Putamen (tissue), 1 donor: ENCODE measurements around the gene RCAN2.
"Not testable (repeated sequence)": the region's sequence is repeated elsewhere in the genome, so short reads cannot be mapped to it uniquely, and the experiment has no call there.

Source experiments
- DNase-seq: peaks from one replicate; pipeline ENCODE4 v3.0.0-alpha.2; 2016; ENCODE audit warnings: low spot score

The RCAN2 gene

DNA sequence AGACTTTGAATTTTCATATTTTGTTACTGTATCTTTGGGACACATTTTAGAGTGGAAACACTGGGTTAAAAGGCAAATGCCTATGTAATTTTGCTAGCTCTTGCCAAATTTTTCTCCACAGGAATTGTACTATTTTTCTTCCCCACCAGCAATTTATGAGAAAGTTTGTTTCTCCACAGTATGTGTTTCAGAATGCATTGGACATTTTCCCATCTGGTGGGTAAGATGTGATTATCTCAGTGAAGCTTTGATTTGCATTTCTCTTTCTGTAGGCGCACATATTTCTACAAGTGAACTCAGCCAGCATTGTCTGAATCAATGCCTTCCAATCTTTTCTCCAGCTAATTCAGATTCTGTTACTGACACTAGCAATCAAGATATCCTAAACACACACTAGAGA lies 157.8 kb downstream of the RCAN2 start:
- DNase-seq, result no peak

GRCh38 chr6:46332448-46332847 lies 158.8 kb downstream of the RCAN2 start:
- not testable (repeated sequence) for DNase-seq

DNA sequence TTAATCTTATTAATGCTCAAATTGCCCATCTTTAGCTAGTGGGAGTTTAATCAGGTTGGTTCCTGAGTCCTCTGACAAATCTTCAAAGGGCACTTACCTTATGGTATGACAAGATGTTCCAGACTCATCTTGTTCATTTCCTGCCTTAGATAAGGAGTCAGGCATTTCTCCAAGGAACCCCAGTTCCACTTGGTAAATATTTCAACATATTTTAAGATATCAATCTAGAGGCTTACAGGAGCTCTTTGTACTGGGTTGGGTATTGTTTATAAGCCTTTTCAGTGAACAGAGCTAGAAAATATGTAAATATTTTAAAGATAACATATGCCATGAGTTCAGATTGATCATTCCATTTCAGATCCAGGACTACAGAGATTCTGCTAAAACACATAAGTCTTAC lies 159.8 kb downstream of the RCAN2 start:
- no peak for DNase-seq

- DNase-seq, result no peak
Observed at GRCh38 chr6:46329568-46329967, 161.7 kb downstream of the RCAN2 start.

- no peak for DNase-seq
Observed at GRCh38 chr6:46327779-46328178, 163.5 kb downstream of the RCAN2 start.

GRCh38 chr6:46325561-46326530 lies 165.4 kb downstream of the RCAN2 start:
- DNase-seq, result peak; percentile 85

- DNase-seq, result no peak
Observed at GRCh38 chr6:46324706-46325105, 166.5 kb downstream of the RCAN2 start.

- no peak for DNase-seq
Observed at GRCh38 chr6:46323966-46324622, 167.2 kb downstream of the RCAN2 start.

GRCh38 chr6:46323312-46323965 lies 167.8 kb downstream of the RCAN2 start:
- DNase-seq, result no peak

DNA sequence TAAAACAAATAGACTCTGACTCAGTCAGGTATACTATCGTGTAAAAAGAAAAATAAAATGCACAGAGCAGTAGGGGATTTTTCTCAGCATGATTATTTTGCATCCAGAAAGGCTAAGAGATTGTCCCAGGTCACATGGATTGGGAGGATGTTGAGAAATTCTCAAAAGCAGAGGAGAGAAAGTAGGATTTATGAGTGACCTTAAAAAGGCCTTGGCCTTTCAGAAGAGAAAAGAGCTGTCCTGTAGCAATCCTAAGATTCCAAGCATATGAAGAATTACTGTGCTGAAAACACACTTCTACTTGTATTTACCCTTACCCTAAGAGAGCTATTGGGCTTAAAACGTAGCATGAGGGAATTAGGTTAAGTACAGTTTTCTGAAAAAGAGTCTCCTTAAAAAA lies 170.7 kb downstream of the RCAN2 start:
- no peak for DNase-seq

DNA sequence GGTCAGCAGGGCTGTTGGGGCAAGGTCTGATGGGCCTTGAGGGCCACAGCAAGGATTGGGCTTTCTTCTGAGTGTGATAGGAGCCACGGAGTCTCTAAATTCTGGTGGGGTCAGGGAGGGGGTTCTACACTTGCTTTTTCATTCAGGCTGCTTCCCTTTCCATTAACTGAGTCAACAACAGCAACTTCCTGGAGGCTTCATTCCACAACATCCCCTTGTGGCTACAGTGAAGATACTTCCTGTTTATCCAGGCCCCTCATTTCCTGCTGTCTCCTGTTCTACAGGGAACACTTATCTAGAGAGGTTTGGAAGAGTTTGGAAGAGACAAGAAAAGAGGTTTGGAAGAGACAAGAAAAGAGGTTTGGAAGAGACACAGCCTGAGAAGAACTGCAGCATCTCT lies 175.7 kb downstream of the RCAN2 start:
- no peak for DNase-seq

DNA sequence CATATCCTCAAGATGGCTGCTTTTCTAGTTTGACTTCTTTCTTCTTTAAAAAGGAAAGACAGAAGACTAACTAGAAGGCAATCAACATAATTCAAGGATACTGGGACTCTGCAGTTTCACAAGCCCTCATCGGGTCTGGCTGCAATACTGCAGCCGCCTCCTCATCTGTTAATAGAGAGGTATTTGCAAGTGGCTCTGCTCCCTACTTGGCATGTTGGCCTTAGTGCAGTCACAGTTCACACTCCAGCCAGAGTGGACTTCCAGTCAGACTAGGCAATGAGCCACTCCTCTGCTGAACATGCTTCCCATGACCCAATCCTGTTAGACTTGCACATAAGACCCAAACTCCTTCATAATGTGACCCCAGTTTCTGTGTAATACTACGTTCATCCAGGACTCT lies 178.6 kb downstream of the RCAN2 start:
- DNase-seq, result no peak

- no peak for DNase-seq
Observed at GRCh38 chr6:46310196-46310595, 181.1 kb downstream of the RCAN2 start.

- DNase-seq, result no peak
Observed at GRCh38 chr6:46306431-46306830, 184.8 kb downstream of the RCAN2 start.

DNA sequence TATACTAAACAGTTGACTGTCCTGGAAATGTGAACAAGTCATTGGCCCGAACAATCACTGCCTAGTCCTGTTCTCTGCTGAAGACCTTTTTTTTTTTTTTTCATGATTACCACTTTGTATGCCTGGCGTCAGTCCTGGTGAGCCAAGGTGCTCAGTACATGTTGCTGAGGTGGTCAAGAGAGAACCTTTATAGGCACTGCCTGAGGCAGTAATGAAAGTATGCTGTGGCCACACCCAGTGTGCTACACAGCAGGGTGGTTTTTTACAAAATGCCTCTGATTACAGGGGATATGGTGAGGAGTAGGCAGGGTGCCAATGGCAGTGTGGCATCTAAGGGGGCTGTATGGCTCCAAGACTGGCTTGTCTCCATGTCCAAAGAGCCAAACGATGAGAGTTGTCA lies 185.4 kb downstream of the RCAN2 start:
- DNase-seq, result no peak

DNA sequence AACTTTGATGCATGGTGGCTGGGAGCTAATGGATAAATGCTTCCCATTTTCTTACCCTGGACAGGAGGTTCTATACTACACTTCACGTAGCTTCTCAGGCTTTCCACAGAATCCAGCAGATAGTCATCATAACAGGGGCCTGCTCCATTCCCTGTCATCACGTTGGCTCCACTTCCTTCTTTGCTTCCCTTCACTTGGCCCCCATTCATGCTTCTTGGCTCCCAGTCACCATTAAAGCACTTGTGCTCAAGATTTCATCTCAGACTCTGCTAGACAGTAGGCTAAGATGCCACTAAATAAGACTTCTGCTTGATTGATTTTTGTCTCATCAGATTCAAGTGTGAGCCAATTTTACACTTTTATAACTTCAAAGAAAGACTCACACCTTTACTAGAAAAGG lies 186.0 kb downstream of the RCAN2 start:
- no peak for DNase-seq

DNA sequence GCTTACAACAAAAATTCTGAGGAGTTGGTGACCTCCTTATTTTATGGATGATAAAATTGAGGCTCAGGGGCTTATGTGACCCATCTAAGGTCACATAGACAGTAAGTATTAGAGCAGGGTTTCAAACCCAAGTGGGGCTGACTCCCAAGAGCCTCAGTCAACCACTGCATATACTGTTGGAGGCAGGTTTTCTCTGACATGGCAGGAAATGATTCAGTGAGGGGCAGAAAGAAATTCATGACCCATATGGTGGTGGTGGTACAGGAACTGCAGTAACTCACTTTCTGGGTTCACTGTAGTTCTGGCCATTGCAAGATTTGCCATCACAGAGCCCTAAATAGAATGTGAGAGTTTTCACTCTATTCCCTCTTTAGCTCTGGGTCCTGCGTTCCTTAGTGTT lies 188.4 kb downstream of the RCAN2 start:
- no peak for DNase-seq

- no peak for DNase-seq
Observed at GRCh38 chr6:46302176-46302575, 189.1 kb downstream of the RCAN2 start.

DNA sequence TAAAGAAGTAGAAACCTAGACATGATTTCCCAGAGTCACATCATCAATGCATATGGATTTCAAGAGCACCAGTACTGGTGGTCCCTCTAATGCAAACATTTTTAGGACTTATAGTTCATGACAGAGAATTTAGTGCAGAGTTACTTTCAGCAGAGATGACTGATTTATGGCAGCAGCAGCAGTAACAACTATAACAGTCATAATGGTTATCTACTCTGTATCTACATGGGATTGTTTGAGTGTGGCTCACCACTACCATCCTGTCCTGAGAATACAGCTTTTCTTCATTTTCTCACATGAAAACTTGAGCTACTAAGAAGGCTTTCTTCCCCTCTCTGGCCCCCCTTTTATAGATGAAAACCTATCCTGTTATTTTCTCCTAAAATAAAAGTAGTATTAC lies 192.0 kb downstream of the RCAN2 start:
- DNase-seq, result no peak

GRCh38 chr6:46296586-46296985 lies 194.7 kb downstream of the RCAN2 start:
- DNase-seq, result no peak

DNA sequence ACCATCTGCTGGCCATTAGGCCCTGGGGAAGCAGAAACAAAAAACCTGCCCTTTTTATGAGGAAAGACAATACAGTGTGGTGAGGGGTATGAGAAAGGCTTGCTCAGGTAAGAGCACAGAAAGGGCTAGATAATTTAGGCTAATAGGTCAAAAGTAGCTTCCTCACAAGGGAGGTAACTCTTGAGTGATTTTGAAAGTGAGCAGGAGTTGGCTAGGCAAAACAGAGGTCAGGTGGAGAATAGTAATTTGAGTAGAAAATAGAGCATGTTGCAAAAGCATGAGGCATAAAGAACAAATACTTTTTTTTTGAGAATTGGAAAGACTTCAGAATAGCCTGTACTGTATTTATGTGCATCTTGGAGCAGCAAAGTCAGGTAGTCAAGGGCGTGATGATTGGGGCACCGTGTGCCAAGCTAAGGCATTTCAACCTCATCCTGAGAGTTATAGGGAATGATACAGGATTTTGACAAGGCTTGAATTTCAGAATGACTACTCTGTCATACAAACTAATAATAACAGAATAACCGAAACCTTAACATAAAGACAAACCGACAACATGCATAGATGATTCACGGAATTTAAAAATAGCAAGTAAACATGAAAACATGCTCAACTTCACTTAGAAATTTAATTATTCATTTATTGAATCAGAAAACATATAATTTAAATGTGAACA lies 197.5 kb downstream of the RCAN2 start:
- DNase-seq, result no peak

- DNase-seq, result no peak
Observed at GRCh38 chr6:46291880-46292279, 199.4 kb downstream of the RCAN2 start.
